Stimulated activated CD4-positive, alpha-beta T cell treated with anti-CD3 and anti-CD28 coated beads, Interleukin-2, amount 100 ng/mL, for 48 hours (primary cell): ENCODE results near the gene P4HB.

Experiments
- DNase-seq, 2 donors: peaks; one replicate each; pipeline ENCODE4 v3.0.0-alpha.2; 2020

The P4HB gene

GRCh38 chr17:81808778-81809555, 51.4 kb downstream of the P4HB start:
- DNase-seq = no peak

GRCh38 chr17:81807839-81808238, 52.5 kb downstream of the P4HB start:
- no peak for DNase-seq

GRCh38 chr17:81807210-81807719, 53.1 kb downstream of the P4HB start:
- no peak for DNase-seq

- no peak for DNase-seq
These were observed 53.7 kb downstream of the P4HB start for GRCh38 chr17:81806461-81807209.

GRCh38 chr17:81805707-81806460, 54.5 kb downstream of the P4HB start:
- no peak for DNase-seq

- no peak for DNase-seq
These were observed 55.6 kb downstream of the P4HB start for GRCh38 chr17:81804559-81805399.

GRCh38 chr17:81803728-81804558, 56.4 kb downstream of the P4HB start, which contains the start of gene GCGR:
GCGR (plus strand) TSS chr17:81804150; CDS start chr17:81809019, 4,869 bp downstream.
- DNase-seq = no peak

- DNase-seq = no peak
These were observed 57.3 kb downstream of the P4HB start for GRCh38 chr17:81802856-81803643.

- DNase-seq = no peak
These were observed 58.1 kb downstream of the P4HB start for GRCh38 chr17:81802048-81802758.

GRCh38 chr17:81801327-81801726, 59.0 kb downstream of the P4HB start:
- DNase-seq = no peak

GRCh38 chr17:81794509-81794908, 65.8 kb downstream of the P4HB start:
- DNase-seq = no peak

- DNase-seq = no peak
These were observed 66.3 kb downstream of the P4HB start for GRCh38 chr17:81794074-81794476.
